B cell (primary cell): ENCODE measurements around the gene IL11.

Experiments
- EZH2 ChIP-seq: IDR thresholded peaks from 2 replicates; pipeline ENCODE4 v1.6.1; 2012; ENCODE audit warnings: borderline replicate concordance, low read depth, mild to moderate bottlenecking, moderate library complexity, low read length; ENCODE audit not compliant: insufficient read depth, poor library complexity, severe bottlenecking
- TF ChIP-seq, protein P1 (sequence below): fragments of 200-600 bp; IDR thresholded peaks from one replicate; pipeline ENCODE4 v1.8.0; 2022; ENCODE audit warnings: antibody characterized with exemption, mild to moderate bottlenecking

GRCh38 chr19:55341171-55341588 lies 29.1 kb downstream of the IL11 start:
- TF ChIP-seq, protein P1, sequence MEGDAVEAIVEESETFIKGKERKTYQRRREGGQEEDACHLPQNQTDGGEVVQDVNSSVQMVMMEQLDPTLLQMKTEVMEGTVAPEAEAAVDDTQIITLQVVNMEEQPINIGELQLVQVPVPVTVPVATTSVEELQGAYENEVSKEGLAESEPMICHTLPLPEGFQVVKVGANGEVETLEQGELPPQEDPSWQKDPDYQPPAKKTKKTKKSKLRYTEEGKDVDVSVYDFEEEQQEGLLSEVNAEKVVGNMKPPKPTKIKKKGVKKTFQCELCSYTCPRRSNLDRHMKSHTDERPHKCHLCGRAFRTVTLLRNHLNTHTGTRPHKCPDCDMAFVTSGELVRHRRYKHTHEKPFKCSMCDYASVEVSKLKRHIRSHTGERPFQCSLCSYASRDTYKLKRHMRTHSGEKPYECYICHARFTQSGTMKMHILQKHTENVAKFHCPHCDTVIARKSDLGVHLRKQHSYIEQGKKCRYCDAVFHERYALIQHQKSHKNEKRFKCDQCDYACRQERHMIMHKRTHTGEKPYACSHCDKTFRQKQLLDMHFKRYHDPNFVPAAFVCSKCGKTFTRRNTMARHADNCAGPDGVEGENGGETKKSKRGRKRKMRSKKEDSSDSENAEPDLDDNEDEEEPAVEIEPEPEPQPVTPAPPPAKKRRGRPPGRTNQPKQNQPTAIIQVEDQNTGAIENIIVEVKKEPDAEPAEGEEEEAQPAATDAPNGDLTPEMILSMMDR = no peak
- no peak for TF ChIP-seq EZH2
